GM12873 (cell line): ENCODE measurements around the gene AMY1C.
"Not testable (repeated sequence)": the region's sequence is repeated elsewhere in the genome, so short reads cannot be mapped to it uniquely, and the experiment has no call there.

Experiments
- CTCF ChIP-seq: IDR thresholded peaks from 2 replicates; pipeline ENCODE4 v1.5.1; 2012; ENCODE audit warnings: low read depth, mild to moderate bottlenecking, moderate library complexity, low read length, control low read depth; ENCODE audit not compliant: insufficient read depth; ENCODE audit errors: missing control alignments

AMY1C gene

GRCh38 chr1:103749598-103749997, at the start of gene AMY1C:
Gene AMY1C, plus strand, starts transcription at chr1:103749898. Its CDS starts 572 bp downstream, at chr1:103750470.
- not testable (repeated sequence) for TF ChIP-seq CTCF

GRCh38 chr1:103761896-103762295, 12.2 kb downstream of the AMY1C start:
- no peak for TF ChIP-seq CTCF

- TF ChIP-seq CTCF = no peak
These were observed 30.2 kb downstream of the AMY1C start for GRCh38 chr1:103779932-103780331.

- TF ChIP-seq CTCF = no peak
These were observed 34.3 kb downstream of the AMY1C start for GRCh38 chr1:103783944-103784377.

- no peak for TF ChIP-seq CTCF
These were observed 38.7 kb downstream of the AMY1C start for GRCh38 chr1:103788377-103788776.

GRCh38 chr1:103790172-103790571, 40.5 kb downstream of the AMY1C start:
- TF ChIP-seq CTCF = no peak
